Esophagus squamous epithelium (tissue), 5 donors: ENCODE measurements around the gene PRSS35. TPM values are rescaled to one million over a fixed set of nuclear protein-coding genes. Genes with fewer than 3 reads are reported as not detected.
"Not testable (repeated sequence)": the region's sequence is repeated elsewhere in the genome, so short reads cannot be mapped to it uniquely, and the experiment has no call there.

ENCODE experiments used
- DNase-seq: peaks from one replicate; lab custom pipeline; 2025; lab: John Stamatoyannopoulos, UW
- H3K27ac ChIP-seq, 4 donors: fragments of 200-600 bp; sonication (generic); one replicate each; pipeline ENCODE4 v1.5.1; 2016 to 2019; ENCODE audit warnings: mild to moderate bottlenecking in 1 of 4
- H3K27me3 ChIP-seq, 4 donors: fragments of 200-600 bp; sonication (generic); 1 replicate in 3 of 4; 2 replicates in 1 of 4; pipeline versions ENCODE4 v1.5.1 to v1.6.0; 2017 to 2021; ENCODE audit warnings: antibody characterized with exemption in 1 of 4
- H3K36me3 ChIP-seq, 3 donors: fragments of 200-600 bp; sonication (generic); one replicate each; pipeline ENCODE4 v1.5.1; 2016 to 2019
- H3K4me1 ChIP-seq, 3 donors: fragments of 200-600 bp; sonication (generic); one replicate each; pipeline ENCODE4 v1.5.1; 2017 to 2019
- H3K4me3 ChIP-seq, 4 donors: fragments of 200-600 bp; sonication (generic); 1 replicate in 3 of 4; 2 replicates in 1 of 4; pipeline ENCODE4 v1.5.1; 2016 to 2019; ENCODE audit warnings: mild to moderate bottlenecking in 2 of 4, moderate library complexity in 1 of 4
- H3K9me3 ChIP-seq, 3 donors: fragments of 200-600 bp; sonication (generic); one replicate each; pipeline ENCODE4 v1.5.1; 2016 to 2019
- CTCF ChIP-seq, 6 experiments: fragments of 450-650 bp in 4 of 6; fragments of 200-600 bp in 2 of 6; sonication (generic) in 2 of 6; IDR thresholded peaks; one replicate each; pipeline ENCODE4 v1.5.1; 2016 to 2019; ENCODE audit warnings: antibody characterized with exemption in 6 of 6, mild to moderate bottlenecking in 4 of 6, moderate library complexity in 4 of 6
- POLR2A ChIP-seq, 4 donors: fragments of 450-650 bp; IDR thresholded peaks; one replicate each; pipeline ENCODE4 v1.6.1; 2017; ENCODE audit warnings: antibody characterized with exemption in 4 of 4, mild to moderate bottlenecking in 4 of 4, moderate library complexity in 3 of 4
- WGBS, 2 donors: methylation state at CpG; one replicate each; pipeline ENCODE4 v1.1.5; 2018; 5-methylcytosine and 5-hydroxymethylcytosine counted together
- intact Hi-C: fragments of 100-400 bp; cut with DNase I; formaldehyde crosslinking; loops from one replicate; pipeline ENCODE4 v1.15.0; 2022
- total RNA-seq, 4 donors: library from RNA; depleted of rRNA; stranded (reverse); fragments of >200 nt; gene quantifications; one replicate each; pipeline ENCODE4 v1.1.0, GENCODE V29; 2016
- donor health status: DM: yes; HTN: yes; CAD: no.

Gene PRSS35
- total RNA-seq, 4 donors from 2014 or later: not detected

- Histone ChIP-seq H3K36me3 (no peaks in the 10 kb centered on the region), H3K4me1 (peaks cover 0 to 7% (median 0%) of the 10 kb centered on the region in 3 donors), H3K9me3 (no peaks in the 10 kb centered on the region), H3K27me3 (no peaks in the 10 kb centered on the region), H3K27ac (no peak overlapping the region), H3K4me3 (no peak overlapping the region)
- 70 to 91% methylated on average over 1 of the region's 1 CpG for WGBS, 2 donors
- TF ChIP-seq CTCF (IDR thresholded peaks at IDR 0.05) (no peak), POLR2A (IDR thresholded peaks at IDR 0.05) (no peak)
- no peak for DNase-seq
- intact Hi-C loops: no loop called here
Observed at GRCh38 chr6:83479389-83479788, 32.9 kb upstream of the PRSS35 start.

GRCh38 chr6:83480470-83480869 lies 31.9 kb upstream of the PRSS35 start:
- no peak overlapping the region for H3K4me3 ChIP-seq
- no peaks in the 10 kb centered on the region for H3K9me3 ChIP-seq
- peaks cover 0 to 7% (median 0%) of the 10 kb centered on the region in 3 donors for H3K4me1 ChIP-seq
- WGBS, 2 donors: 25 to 61% methylated on average over 1 of the region's 1 CpG
- no peaks in the 10 kb centered on the region for H3K36me3 ChIP-seq
- no peak for DNase-seq
- intact Hi-C loops: no loop called here
- no peak overlapping the region for H3K27ac ChIP-seq
- TF ChIP-seq CTCF (IDR thresholded peaks at IDR 0.05): no peak
- no peak for TF ChIP-seq POLR2A (IDR thresholded peaks at IDR 0.05)
- no peaks in the 10 kb centered on the region for H3K27me3 ChIP-seq

GRCh38 chr6:83481938-83482337 lies 30.4 kb upstream of the PRSS35 start:
- intact Hi-C loops, H3K4me3 ChIP-seq, DNase-seq, H3K27me3 ChIP-seq, H3K4me1 ChIP-seq, H3K36me3 ChIP-seq, H3K9me3 ChIP-seq, H3K27ac ChIP-seq: not testable (repeated sequence)
- WGBS, 2 donors: 93 to 100% methylated on average over 1 of the region's 1 CpG

GRCh38 chr6:83488448-83488847 lies 23.9 kb upstream of the PRSS35 start:
- Histone ChIP-seq H3K4me3 (no peak overlapping the region), H3K9me3 (no peaks in the 10 kb centered on the region), H3K36me3 (no peaks in the 10 kb centered on the region), H3K4me1 (no peaks in the 10 kb centered on the region), H3K27me3 (no peaks in the 10 kb centered on the region), H3K27ac (no peak overlapping the region)
- DNase-seq: no peak
- WGBS, 2 donors: 62 to 74% methylated on average over 2 of the region's 2 CpGs
- intact Hi-C loops: no loop called here
- TF ChIP-seq POLR2A (IDR thresholded peaks at IDR 0.05) (no peak), CTCF (IDR thresholded peaks at IDR 0.05) (no peak)

DNA sequence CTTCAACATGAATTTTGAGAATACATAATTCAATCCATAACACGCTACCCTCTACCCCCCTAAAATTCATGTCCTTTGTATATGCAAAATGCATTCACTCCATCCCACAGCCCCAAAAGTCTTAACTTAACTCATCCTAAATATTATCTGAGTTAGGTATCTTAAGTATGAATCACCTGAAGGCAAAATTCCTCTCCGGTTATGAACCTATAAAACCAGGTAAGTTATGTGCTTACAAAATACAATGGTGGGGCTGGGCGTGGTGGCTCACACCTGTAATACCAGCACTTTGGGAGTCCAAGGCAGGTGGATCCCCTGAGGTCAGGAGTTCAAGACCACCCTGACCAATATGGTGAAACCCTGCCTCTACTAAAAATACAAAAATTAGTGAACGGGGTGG lies 23.5 kb upstream of the PRSS35 start:
- Histone ChIP-seq H3K27me3 (no peaks in the 10 kb centered on the region), H3K36me3 (no peaks in the 10 kb centered on the region), H3K27ac (no peak overlapping the region), H3K4me3 (no peak overlapping the region), H3K4me1 (no peaks in the 10 kb centered on the region), H3K9me3 (no peaks in the 10 kb centered on the region)
- TF ChIP-seq POLR2A (IDR thresholded peaks at IDR 0.05): no peak
- intact Hi-C loops: no loop called here
- 52 to 85% methylated on average over 4 of the region's 4 CpGs for WGBS, 2 donors
- DNase-seq: no peak

GRCh38 chr6:83490217-83490807 lies 22.0 kb upstream of the PRSS35 start:
- intact Hi-C loops: no loop called here
- no peak for DNase-seq
- no peaks in the 10 kb centered on the region for H3K27me3 ChIP-seq
- H3K36me3 ChIP-seq: no peaks in the 10 kb centered on the region
- H3K4me3 ChIP-seq: no peak overlapping the region
- 30 to 37% methylated on average over 2 of the region's 2 CpGs for whole genome bisulfite sequencing, 2 donors
- H3K4me1 ChIP-seq: no peaks in the 10 kb centered on the region
- H3K27ac ChIP-seq: no peak overlapping the region
- no peak for TF ChIP-seq CTCF (IDR thresholded peaks at IDR 0.05)
- no peak for TF ChIP-seq POLR2A (IDR thresholded peaks at IDR 0.05)
- no peaks in the 10 kb centered on the region for H3K9me3 ChIP-seq
